ENCODE results near the gene NT5DC2.

Gene NT5DC2

GRCh38 chr3:52487788-52488691, 45.6 kb downstream of the NT5DC2 start:
- no peak for DNase-seq (ENCODE audit: low spot score)

- no peak for DNase-seq (ENCODE audit: low spot score)
Observed at GRCh38 chr3:52487050-52487787, 46.4 kb downstream of the NT5DC2 start.

GRCh38 chr3:52484680-52485461, 48.8 kb downstream of the NT5DC2 start:
- DNase-seq (ENCODE audit: low spot score) = no peak

- no peak for DNase-seq (ENCODE audit: low spot score)
Observed at GRCh38 chr3:52483577-52484381, 49.9 kb downstream of the NT5DC2 start.

- no peak for DNase-seq (ENCODE audit: low spot score)
Observed at GRCh38 chr3:52483081-52483480, 50.6 kb downstream of the NT5DC2 start.

- DNase-seq (ENCODE audit: low spot score) = peak; percentile 34
Observed at GRCh38 chr3:52481819-52482521, 51.7 kb downstream of the NT5DC2 start.

- no peak for DNase-seq (ENCODE audit: low spot score)
Observed at GRCh38 chr3:52480768-52481715, 52.6 kb downstream of the NT5DC2 start.

- no peak for DNase-seq (ENCODE audit: low spot score)
Observed at GRCh38 chr3:52479877-52480575, 53.6 kb downstream of the NT5DC2 start.

- DNase-seq (ENCODE audit: low spot score) = no peak
Observed at GRCh38 chr3:52479037-52479876, 54.4 kb downstream of the NT5DC2 start.

GRCh38 chr3:52477796-52478095, 55.9 kb downstream of the NT5DC2 start:
- DNase-seq (ENCODE audit: low spot score) = no peak

- DNase-seq (ENCODE audit: low spot score) = no peak
Observed at GRCh38 chr3:52477076-52477795, 56.4 kb downstream of the NT5DC2 start.
